HG02623 (cell line): ENCODE data around the gene NOP9.
"Not testable (repeated sequence)": the region's sequence is repeated elsewhere in the genome, so short reads cannot be mapped to it uniquely, and the experiment has no call there.

ENCODE experiments used
- ATAC-seq: cut with Tn5 transposase; IDR thresholded peaks from one replicate; pipeline ENCODE4 v1.9.1; 2021; ENCODE audit warnings: moderate library complexity; ENCODE audit not compliant: unreplicated experiment

Gene NOP9

DNA sequence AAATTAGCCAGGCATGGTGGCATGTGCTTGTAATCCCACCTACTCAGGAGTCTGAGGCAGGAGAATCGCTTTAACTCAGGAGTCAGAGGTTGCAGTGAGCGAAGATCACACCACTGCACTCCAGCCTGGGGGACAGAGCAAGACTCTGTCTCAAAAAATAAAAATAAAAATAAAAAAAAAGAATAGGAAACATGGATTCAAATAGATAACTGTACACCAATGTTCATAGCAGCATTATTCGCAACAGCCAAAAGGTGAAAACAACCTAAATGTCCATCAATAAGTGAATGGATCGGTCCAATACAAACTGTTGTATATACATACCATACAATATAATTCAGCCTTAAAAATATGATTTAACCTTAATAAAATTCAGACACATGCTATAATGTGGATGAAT, 43.2 kb downstream of the NOP9 start:
- no peak for ATAC-seq

DNA sequence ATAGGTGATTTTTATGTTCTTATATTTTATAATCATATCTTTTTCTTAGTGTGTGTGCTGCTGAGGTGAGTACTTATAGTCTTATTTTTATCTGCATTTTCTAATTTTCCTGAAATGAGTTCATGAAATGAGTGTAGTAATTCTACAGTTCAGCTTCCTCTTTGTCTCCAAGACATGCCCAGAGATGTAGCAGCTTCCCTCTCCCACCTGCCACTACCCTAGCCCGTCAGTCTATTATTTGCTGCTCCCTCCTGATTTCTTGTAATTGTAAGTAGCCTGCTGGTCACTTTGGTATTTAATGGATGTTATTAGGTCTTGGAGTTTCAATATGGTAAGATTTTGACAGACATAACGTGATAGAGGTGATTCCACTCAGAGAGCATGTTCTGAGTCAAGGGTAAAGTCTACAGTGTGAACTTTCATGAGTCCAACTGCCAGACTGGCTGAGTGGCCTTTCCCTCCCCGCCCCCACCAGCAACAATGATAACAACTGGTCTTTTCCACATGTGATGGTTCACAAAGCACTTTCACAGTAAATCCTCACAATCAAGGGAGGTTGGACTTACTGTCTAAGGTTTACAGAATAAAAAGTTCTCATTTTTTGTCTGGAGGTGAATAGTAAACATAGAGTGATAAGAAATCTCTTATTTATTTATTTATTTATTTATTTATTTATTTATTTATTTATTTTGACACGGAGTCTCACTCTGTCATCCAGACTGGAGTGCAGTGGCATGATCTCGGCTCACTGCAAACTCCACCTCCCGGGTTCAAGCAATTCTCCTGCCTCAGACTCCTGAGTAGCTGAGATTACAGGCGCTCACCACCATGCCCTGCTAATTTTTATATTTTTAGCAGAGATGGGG, 44.4 kb downstream of the NOP9 start:
- no peak for ATAC-seq

DNA sequence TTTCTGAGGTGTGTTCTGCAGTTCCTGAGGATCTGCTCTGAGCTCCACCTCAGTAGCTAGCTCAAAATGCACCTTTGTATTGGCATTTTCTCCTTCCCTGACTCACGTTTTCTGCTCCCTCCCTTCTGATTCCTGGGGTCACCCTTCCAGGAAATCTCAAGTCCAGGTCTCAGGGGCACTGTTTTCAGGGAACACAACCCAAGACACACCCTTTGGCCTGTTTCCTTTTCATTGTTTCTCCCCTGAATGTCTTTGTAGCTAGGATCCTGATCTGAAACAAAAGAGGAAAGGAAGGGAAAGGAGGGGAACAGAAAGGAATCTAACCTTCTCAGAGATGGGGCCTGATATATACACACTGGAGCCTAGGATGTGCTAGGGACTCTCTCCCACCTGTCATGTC, 47.5 kb downstream of the NOP9 start:
- ATAC-seq: no peak

DNA sequence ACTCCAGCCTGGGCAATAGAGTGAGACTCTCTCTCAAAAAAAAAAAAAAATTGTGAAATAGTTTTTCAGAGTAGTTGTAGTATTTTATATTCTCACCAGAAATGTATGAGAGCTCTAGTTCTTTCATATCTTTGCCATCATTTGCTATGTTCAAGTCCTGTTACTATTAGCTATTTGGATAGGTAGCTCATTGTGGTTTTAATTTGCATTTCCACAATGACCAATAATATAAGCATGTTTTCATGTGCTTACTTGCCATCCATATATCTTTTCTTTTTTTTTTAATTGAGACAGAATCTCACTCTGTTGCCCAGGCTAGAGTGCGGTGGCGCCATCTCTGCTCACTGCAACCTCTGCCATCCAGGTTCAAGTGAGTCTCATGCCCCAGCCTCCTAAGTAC, 48.5 kb downstream of the NOP9 start:
- ATAC-seq: no peak

DNA sequence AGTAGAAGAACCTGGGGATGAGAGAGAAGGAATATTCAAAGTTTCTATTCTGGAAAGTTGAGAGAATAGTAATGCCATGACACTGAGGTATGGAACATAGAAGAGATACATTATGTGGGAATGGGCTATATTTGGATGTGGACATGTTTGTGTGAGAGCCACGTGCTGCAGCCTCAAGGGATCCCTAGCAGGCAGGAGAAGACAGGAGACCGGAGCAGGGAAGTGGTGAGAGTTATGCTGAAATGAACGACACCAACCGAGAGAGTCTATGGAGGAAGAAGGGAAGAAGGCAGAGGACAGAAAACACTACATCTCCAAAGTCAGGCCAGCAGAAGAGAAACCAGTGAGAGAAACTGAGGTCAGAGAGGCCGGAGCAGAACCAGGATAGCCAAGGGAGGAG, 50.1 kb downstream of the NOP9 start:
- no peak for ATAC-seq

DNA sequence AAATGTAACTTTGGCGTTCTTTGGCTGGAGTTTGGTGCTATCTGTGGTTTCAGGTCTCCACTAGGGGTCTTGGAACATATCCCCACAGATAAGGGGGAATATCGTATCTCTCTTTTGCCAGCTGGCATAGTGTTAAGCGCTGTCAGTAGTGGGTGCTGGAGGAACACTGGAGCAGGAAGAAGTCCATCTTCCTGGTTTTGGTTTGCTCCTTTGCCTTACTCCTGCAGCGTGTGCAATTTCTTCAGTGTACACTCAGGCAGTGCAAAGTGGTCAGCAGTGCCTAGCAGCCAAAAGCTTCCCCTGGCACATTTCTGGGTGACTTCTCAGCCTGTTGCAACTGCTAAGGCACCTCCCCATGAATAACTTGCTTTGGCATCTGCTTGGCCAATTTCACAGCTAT, 51.9 kb downstream of the NOP9 start:
- no peak for ATAC-seq

DNA sequence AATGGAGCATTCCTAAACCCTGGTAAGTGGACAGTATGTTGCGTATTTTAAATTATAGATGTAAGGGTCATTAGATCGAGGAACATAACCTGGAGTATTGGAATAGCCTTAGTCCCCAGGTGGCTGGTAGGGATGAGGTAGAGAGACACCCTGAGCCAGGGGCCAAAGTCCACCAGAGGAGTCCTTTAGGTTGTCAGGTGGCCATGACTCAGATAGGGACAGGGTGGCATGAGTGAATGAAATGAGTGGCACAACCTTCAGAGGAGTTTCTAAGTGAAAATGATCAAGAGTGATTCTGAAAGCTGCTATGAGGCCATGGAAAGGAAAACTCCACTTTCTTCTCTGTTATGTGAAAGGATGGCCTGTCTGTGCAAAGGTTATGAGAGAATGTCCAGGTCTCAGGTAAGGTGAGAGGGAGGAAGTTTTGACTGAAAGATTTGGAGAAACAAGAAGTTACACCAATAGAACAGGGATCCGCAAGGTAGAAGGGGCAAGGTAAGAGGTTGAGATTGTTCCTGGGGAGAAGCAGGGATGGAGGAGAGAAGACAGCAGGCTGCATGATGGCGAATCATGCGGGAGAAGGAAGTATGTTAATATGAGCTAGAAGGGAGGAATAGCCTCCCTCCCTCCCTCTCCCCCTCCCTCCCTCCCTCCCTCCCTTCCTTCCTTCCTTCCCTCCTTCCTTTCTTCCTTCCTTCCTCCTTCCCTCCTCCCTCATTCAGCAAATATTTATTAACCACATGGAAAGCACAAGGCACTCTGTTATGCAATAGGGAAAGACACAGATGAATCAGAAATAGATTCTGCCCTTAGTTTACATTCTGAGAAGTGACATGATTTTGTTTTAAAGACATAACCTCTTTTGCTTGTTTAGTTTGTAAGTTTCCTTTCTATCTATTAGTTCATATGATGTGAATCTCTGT, 54.2 kb downstream of the NOP9 start:
- ATAC-seq: no peak

DNA sequence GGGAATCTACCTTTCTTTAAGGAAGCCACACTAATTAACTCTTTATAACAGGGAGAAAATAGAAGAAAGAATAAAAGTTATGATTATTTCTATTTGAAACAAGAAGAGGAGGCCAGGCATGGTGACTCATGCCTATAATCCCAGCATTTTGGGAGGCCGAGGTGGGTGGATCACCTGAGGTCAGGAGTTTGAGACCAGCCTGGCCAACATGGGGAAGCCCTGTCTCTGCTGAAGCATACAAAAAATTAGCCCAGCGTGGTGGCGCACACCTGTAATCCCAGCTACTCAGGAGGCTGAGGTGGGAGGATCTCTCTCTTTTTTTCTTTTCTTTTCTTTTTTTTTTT, 54.8 kb downstream of the NOP9 start:
- ATAC-seq: not testable (repeated sequence)

DNA sequence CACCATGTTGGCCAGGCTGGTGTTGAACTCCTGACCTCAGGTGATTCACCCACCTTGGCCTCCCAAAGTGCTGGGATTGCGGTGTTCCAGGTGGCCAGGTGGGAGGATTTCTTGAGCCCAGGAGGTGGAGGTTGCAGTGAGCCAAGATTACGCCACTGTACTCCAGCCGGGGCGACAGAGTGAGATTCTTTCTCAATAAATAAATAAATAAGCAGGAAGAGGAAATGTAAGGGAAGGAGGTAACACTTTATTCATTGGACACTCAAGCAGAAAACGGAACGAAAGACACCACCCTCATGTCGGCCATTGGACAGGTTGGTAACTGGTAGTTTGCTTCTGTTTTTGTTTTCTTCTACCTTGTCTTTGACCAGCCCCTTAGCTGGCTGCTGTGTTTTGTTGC, 55.4 kb downstream of the NOP9 start:
- ATAC-seq: no peak

DNA sequence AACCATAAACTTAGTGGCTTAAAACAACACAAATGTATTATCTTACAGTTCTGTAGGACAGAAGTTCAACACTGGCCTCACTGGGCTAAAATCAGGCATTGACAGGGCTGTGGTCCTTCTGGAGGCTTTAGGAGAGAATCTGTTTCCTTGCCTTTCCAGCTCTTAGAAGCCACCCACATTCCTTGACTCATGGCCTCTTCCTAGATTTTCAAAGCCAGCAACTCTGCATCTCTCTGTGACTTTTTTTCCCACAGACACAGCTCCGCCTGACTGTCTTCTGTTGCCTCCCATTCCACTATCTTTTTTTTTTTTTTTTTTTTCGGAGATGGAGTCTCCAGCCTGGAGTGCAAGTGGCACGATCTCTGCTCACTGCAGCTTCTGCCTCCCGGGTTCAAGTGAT, 56.6 kb downstream of the NOP9 start:
- no peak for ATAC-seq
